Measurements from ENCODE around the gene MCM3AP. TPM values are rescaled to one million over a fixed set of nuclear protein-coding genes. Genes with fewer than 3 reads are reported as not detected.

MCM3AP gene
- total RNA-seq, 1 donor: 64.8 TPM

GRCh38 chr21:46266946-46267345, 18.5 kb downstream of the MCM3AP start:
- no peaks in the 10 kb centered on the region for H3K4me1 ChIP-seq (ENCODE audit: insufficient read depth, low read length)

GRCh38 chr21:46265736-46266525, 19.5 kb downstream of the MCM3AP start:
- Histone ChIP-seq H3K27ac (ENCODE audit: low read depth, low read length) (no peak overlapping the region), H3K4me1 (ENCODE audit: insufficient read depth, low read length) (no peaks in the 10 kb centered on the region), H3K27me3 (ENCODE audit: insufficient read depth, low read length) (no peaks in the 10 kb centered on the region), H3K9me3 (ENCODE audit: low read depth, low read length) (no peaks in the 10 kb centered on the region), H4K20me1 (ENCODE audit: insufficient read depth, low read length) (peaks cover 15% of the 10 kb centered on the region), H3K36me3 (ENCODE audit: insufficient read depth, low read length) (peaks cover 85% of the 10 kb centered on the region), H2AFZ (ENCODE audit: low read length) (no peak overlapping the region), H3K4me3 (ENCODE audit: insufficient read depth, low read length) (no peak overlapping the region), H3K4me2 (ENCODE audit: insufficient read depth, low read length) (no peak overlapping the region), H3K79me2 (ENCODE audit: insufficient read depth, low read length) (no peaks in the 10 kb centered on the region)
- peak; percentile 71 for DNase-seq (ENCODE audit: insufficient read length, low spot score, missing footprints)
- TF ChIP-seq, protein P1, sequence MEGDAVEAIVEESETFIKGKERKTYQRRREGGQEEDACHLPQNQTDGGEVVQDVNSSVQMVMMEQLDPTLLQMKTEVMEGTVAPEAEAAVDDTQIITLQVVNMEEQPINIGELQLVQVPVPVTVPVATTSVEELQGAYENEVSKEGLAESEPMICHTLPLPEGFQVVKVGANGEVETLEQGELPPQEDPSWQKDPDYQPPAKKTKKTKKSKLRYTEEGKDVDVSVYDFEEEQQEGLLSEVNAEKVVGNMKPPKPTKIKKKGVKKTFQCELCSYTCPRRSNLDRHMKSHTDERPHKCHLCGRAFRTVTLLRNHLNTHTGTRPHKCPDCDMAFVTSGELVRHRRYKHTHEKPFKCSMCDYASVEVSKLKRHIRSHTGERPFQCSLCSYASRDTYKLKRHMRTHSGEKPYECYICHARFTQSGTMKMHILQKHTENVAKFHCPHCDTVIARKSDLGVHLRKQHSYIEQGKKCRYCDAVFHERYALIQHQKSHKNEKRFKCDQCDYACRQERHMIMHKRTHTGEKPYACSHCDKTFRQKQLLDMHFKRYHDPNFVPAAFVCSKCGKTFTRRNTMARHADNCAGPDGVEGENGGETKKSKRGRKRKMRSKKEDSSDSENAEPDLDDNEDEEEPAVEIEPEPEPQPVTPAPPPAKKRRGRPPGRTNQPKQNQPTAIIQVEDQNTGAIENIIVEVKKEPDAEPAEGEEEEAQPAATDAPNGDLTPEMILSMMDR (IDR thresholded peaks at IDR 0.05; ENCODE audit: extremely low read depth, low read depth, low read length): no peak

More at GRCh38 chr21:46266946-46267345, 18.5 kb downstream of the MCM3AP start:
- Histone ChIP-seq H2AFZ (ENCODE audit: low read length) (no peak overlapping the region), H3K4me2 (ENCODE audit: insufficient read depth, low read length) (no peak overlapping the region), H3K9me3 (ENCODE audit: low read depth, low read length) (no peaks in the 10 kb centered on the region), H3K36me3 (ENCODE audit: insufficient read depth, low read length) (peaks cover 85% of the 10 kb centered on the region), H3K27ac (ENCODE audit: low read depth, low read length) (no peak overlapping the region), H3K4me3 (ENCODE audit: insufficient read depth, low read length) (no peak overlapping the region), H4K20me1 (ENCODE audit: insufficient read depth, low read length) (peaks cover 15% of the 10 kb centered on the region), H3K79me2 (ENCODE audit: insufficient read depth, low read length) (no peaks in the 10 kb centered on the region), H3K27me3 (ENCODE audit: insufficient read depth, low read length) (no peaks in the 10 kb centered on the region)
- DNase-seq (ENCODE audit: insufficient read length, low spot score, missing footprints): no peak
- TF ChIP-seq, protein P1 (IDR thresholded peaks at IDR 0.05; ENCODE audit: extremely low read depth, low read depth, low read length): no peak

DNA sequence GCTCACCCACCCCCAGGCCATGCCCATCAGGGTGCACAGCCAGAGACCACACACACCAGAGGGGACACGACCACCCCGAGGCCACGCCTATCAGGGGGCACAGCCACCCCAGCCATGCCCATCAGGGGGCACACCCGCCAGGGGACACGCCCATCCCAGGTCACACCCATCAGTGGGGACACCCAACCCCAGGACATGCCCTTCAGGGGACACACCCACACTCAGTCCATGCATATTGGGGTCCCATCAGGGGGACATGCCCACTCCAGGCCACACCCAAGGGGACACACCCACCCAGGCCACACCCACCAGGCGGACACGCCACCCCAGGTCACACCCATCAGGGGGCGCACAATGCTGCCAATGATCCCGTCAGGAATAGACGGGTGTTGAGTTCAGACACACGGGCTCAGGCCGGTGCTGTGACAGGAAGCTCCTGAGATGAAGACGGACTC, 20.7 kb downstream of the MCM3AP start:
- peak; percentile 42 for DNase-seq (ENCODE audit: insufficient read length, low spot score, missing footprints)
- TF ChIP-seq, protein P1 (IDR thresholded peaks at IDR 0.05; ENCODE audit: extremely low read depth, low read depth, low read length): no peak
- Histone ChIP-seq H3K4me2 (ENCODE audit: insufficient read depth, low read length) (no peak overlapping the region), H2AFZ (ENCODE audit: low read length) (no peak overlapping the region), H3K9me3 (ENCODE audit: low read depth, low read length) (no peaks in the 10 kb centered on the region), H3K4me1 (ENCODE audit: insufficient read depth, low read length) (no peaks in the 10 kb centered on the region), H3K4me3 (ENCODE audit: insufficient read depth, low read length) (no peak overlapping the region), H3K79me2 (ENCODE audit: insufficient read depth, low read length) (no peaks in the 10 kb centered on the region), H3K36me3 (ENCODE audit: insufficient read depth, low read length) (peaks cover 85% of the 10 kb centered on the region), H3K27me3 (ENCODE audit: insufficient read depth, low read length) (no peaks in the 10 kb centered on the region), H4K20me1 (ENCODE audit: insufficient read depth, low read length) (peaks cover 13% of the 10 kb centered on the region), H3K27ac (ENCODE audit: low read depth, low read length) (no peak overlapping the region)

DNA sequence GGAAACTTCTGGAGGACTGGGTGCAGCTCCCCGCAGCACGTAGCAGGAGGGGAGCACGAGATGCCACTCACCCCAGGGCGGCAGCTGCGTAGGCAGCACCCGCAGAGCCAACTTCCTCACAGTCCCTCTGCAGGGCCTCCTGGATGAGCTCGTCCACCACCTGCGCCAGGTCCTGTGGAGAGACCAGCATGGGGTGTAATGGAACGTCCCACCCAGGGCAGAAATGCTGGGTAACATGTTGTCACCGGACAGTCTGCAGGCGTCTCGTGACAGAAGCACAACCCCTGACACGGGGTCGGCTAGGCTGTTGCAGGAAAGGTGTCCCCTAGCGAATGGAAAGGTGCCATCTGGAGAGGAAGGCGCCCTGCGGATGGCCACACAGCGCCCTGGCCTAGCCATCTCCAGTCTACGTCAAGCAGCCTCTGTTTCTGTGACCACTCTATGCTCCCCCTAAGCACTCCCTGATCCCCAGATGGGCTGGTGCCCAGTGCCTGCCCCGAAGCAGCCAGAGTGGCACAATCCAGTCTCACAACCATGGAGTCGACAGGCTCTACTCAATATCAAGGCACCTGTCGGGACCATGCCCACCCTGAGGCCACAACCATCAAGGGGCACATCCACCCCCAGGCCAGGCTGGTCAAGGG, 21.2 kb downstream of the MCM3AP start:
- no peaks in the 10 kb centered on the region for H3K27me3 ChIP-seq (ENCODE audit: insufficient read depth, low read length)
- no peak overlapping the region for H2AFZ ChIP-seq (ENCODE audit: low read length)
- H4K20me1 ChIP-seq (ENCODE audit: insufficient read depth, low read length): peaks cover 13% of the 10 kb centered on the region
- no peaks in the 10 kb centered on the region for H3K9me3 ChIP-seq (ENCODE audit: low read depth, low read length)
- no peak overlapping the region for H3K4me3 ChIP-seq (ENCODE audit: insufficient read depth, low read length)
- no peak overlapping the region for H3K27ac ChIP-seq (ENCODE audit: low read depth, low read length)
- H3K4me1 ChIP-seq (ENCODE audit: insufficient read depth, low read length): no peaks in the 10 kb centered on the region
- peaks cover 80% of the 10 kb centered on the region for H3K36me3 ChIP-seq (ENCODE audit: insufficient read depth, low read length)
- H3K79me2 ChIP-seq (ENCODE audit: insufficient read depth, low read length): no peaks in the 10 kb centered on the region
- peak; percentile 42 for DNase-seq (ENCODE audit: insufficient read length, low spot score, missing footprints)
- H3K4me2 ChIP-seq (ENCODE audit: insufficient read depth, low read length): no peak overlapping the region
- TF ChIP-seq, protein P1 (IDR thresholded peaks at IDR 0.05; ENCODE audit: extremely low read depth, low read depth, low read length): no peak
